RWPE2 (cell line): ENCODE data around the gene ANKRD6.

Source experiments
- ATAC-seq: fragments of 200-7000 bp; cut with Tn5 transposase; 3 replicates; pipeline ENCODE4 v1.9.1; 2021; ENCODE audit warnings: low read depth
- DNase-seq: peaks from one replicate; pipeline ENCODE4 v3.0.0-alpha.2; 2020; ENCODE audit warnings: low spot score
- H3K27ac ChIP-seq: fragments of 450-650 bp; 2 replicates; pipeline ENCODE4 v1.5.1; 2017; ENCODE audit warnings: mild to moderate bottlenecking; ENCODE audit not compliant: poor library complexity, severe bottlenecking
- H3K27me3 ChIP-seq: fragments of 250-450 bp; sonication (Bioruptor Pico); 2 replicates; pipeline ENCODE4 v1.5.1; 2021; ENCODE audit warnings: mild to moderate bottlenecking, moderate library complexity; ENCODE audit not compliant: insufficient read depth, poor library complexity, severe bottlenecking
- H3K36me3 ChIP-seq: fragments of 250-450 bp; sonication (Bioruptor Pico); 2 replicates; pipeline ENCODE4 v1.5.1; 2020; ENCODE audit warnings: low read depth, mild to moderate bottlenecking, moderate library complexity
- H3K4me1 ChIP-seq: fragments of 250-450 bp; sonication (Bioruptor Pico); 2 replicates; pipeline ENCODE4 v1.5.1; 2021; ENCODE audit warnings: mild to moderate bottlenecking, moderate library complexity; ENCODE audit not compliant: insufficient read depth, poor library complexity, severe bottlenecking
- H3K4me3 ChIP-seq: fragments of 250-450 bp; sonication (Bioruptor Pico); 2 replicates; pipeline ENCODE4 v1.5.1; 2021; ENCODE audit warnings: mild to moderate bottlenecking, moderate library complexity; ENCODE audit not compliant: severe bottlenecking
- H3K9me3 ChIP-seq: fragments of 250-450 bp; sonication (Bioruptor Pico); 2 replicates; pipeline ENCODE4 v1.5.1; 2021; ENCODE audit warnings: mild to moderate bottlenecking, moderate library complexity; ENCODE audit not compliant: severe bottlenecking
- CTCF ChIP-seq: fragments of 450-650 bp; IDR thresholded peaks from one replicate; pipeline ENCODE4 v1.5.1; 2017; ENCODE audit warnings: mild to moderate bottlenecking, moderate library complexity; ENCODE audit not compliant: poor library complexity, severe bottlenecking

ANKRD6 gene

DNA sequence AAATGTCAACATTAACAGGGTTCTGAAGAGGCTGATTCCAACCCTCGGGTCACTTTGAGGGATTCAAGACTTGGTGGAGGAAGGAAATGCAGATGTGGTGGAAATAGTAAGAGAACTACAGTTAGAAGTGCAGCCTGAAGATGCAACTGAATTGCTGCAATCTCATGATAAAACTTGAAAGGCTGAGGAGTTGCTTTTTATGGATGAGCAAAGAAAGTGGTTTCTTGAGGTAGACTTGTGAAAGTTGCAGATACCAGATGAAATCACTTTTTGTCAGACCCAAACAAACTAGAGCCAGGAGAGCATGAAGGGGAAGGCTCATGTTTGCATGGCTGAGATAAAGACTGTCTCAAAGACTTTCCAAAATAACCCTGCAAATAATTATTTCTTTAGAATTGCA lies 16.2 kb downstream of the ANKRD6 start:
- no peak for ATAC-seq
- no peak for DNase-seq
- Histone ChIP-seq H3K4me3 (no peak overlapping the region), H3K36me3 (no peaks in the 10 kb centered on the region), H3K4me1 (no peaks in the 10 kb centered on the region), H3K27me3 (no peaks in the 10 kb centered on the region), H3K27ac (no peak overlapping the region), H3K9me3 (no peaks in the 10 kb centered on the region)
- TF ChIP-seq CTCF: no peak

GRCh38 chr6:89452281-89452680 lies 19.3 kb downstream of the ANKRD6 start:
- no peak for TF ChIP-seq CTCF
- Histone ChIP-seq H3K4me1 (no peaks in the 10 kb centered on the region), H3K4me3 (no peak overlapping the region), H3K27ac (no peak overlapping the region), H3K36me3 (no peaks in the 10 kb centered on the region), H3K27me3 (no peaks in the 10 kb centered on the region), H3K9me3 (no peaks in the 10 kb centered on the region)
- ATAC-seq (no peak), DNase-seq (no peak)

- no peak for TF ChIP-seq CTCF
- Histone ChIP-seq H3K36me3 (no peaks in the 10 kb centered on the region), H3K9me3 (no peaks in the 10 kb centered on the region), H3K4me3 (no peak overlapping the region), H3K4me1 (no peaks in the 10 kb centered on the region), H3K27me3 (no peaks in the 10 kb centered on the region), H3K27ac (no peak overlapping the region)
- no peak for ATAC-seq
- no peak for DNase-seq
Observed at GRCh38 chr6:89454300-89454699, 21.3 kb downstream of the ANKRD6 start.

DNA sequence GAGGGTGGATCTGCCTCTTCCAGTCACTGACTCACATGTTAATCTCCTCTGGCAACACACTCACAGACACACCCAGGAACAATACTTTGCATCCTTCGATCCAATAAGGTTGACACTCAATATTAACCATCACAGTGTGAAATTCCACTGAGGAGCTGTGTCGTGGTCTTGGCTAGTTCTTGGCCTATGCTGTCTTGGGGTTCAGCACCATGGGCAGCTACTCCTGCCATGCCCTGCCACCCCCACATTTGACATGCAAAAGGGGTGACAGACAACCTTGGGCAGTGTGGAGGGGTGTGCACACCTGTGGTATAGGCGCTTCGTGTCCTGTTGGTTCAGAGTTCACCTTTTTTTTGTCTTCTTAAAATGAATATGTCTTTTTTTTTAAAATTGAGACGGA lies 25.8 kb downstream of the ANKRD6 start:
- DNase-seq (no peak), ATAC-seq (no peak)
- Histone ChIP-seq H3K27me3 (no peaks in the 10 kb centered on the region), H3K27ac (no peak overlapping the region), H3K9me3 (no peaks in the 10 kb centered on the region), H3K4me3 (no peak overlapping the region), H3K4me1 (no peaks in the 10 kb centered on the region), H3K36me3 (no peaks in the 10 kb centered on the region)
- TF ChIP-seq CTCF: no peak

DNA sequence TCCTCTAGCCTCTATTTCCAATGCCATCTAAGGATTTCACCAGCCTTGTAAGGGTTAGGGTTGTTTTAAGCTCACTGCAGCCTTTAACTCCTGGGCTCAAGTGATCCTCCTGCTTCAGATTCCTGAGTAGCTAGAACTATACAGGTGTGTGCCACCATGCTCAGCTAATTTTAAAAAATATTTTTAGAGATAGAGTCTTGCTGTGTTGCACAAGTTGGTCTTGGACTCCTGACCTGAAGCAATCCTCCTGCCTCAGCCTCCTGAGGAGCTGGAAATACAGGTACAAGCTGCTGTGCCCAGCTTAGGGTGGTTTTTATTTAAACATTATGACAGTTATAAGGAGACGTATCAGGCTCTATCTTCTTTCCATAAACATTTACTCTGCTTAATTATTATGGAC lies 26.5 kb downstream of the ANKRD6 start:
- Histone ChIP-seq H3K27me3 (no peaks in the 10 kb centered on the region), H3K4me1 (no peaks in the 10 kb centered on the region), H3K4me3 (no peak overlapping the region), H3K9me3 (no peaks in the 10 kb centered on the region), H3K36me3 (no peaks in the 10 kb centered on the region), H3K27ac (no peak overlapping the region)
- DNase-seq: no peak
- ATAC-seq: no peak
- TF ChIP-seq CTCF: no peak
